Neural cell (in vitro differentiated cells): ENCODE results near the gene AICDA. TPM values are rescaled to one million over a fixed set of nuclear protein-coding genes. Genes with fewer than 3 reads are reported as not detected.
"Not testable (repeated sequence)": the region's sequence is repeated elsewhere in the genome, so short reads cannot be mapped to it uniquely, and the experiment has no call there.

Source experiments
- H2AFZ ChIP-seq: fragments of 200-600, 300-800 bp; sonication (generic), shearing (Covaris generic); 2 replicates; pipeline ENCODE4 v1.6.0; 2014; ENCODE audit warnings: low read depth, mild to moderate bottlenecking, antibody characterized with exemption, low read length, moderate library complexity
- H3F3A ChIP-seq: fragments of 200-600 bp; shearing (Covaris generic); 2 replicates; pipeline ENCODE4 v1.6.1; 2016; ENCODE audit warnings: mild to moderate bottlenecking, moderate library complexity, mixed read lengths, antibody characterized with exemption, low read length; ENCODE audit not compliant: insufficient read depth, poor library complexity, severe bottlenecking
- H3K27ac ChIP-seq: fragments of 200-600, 300-800 bp; sonication (generic), shearing (Covaris generic); 2 replicates; pipeline ENCODE4 v1.5.1; 2014; ENCODE audit warnings: mild to moderate bottlenecking, low read length, moderate library complexity
- H3K27me3 ChIP-seq: fragments of 300-800, 200-600 bp; sonication (generic), shearing (Covaris generic); 2 replicates; pipeline ENCODE4 v1.6.0; 2014; ENCODE audit warnings: mild to moderate bottlenecking, low read depth, low read length, moderate library complexity; ENCODE audit not compliant: insufficient read depth
- H3K36me3 ChIP-seq: fragments of 300-800, 200-600 bp; sonication (generic), shearing (Covaris generic); 2 replicates; pipeline ENCODE4 v1.5.1; 2014; ENCODE audit warnings: mild to moderate bottlenecking, antibody characterized with exemption, low read length, moderate library complexity; ENCODE audit not compliant: insufficient read depth
- H3K4me2 ChIP-seq: fragments of 300-800, 200-600 bp; sonication (generic), shearing (Covaris generic); 2 replicates; pipeline ENCODE4 v1.6.0; 2014; ENCODE audit warnings: mild to moderate bottlenecking, low read length
- H3K4me3 ChIP-seq: fragments of 300-800, 200-600 bp; sonication (generic), shearing (Covaris generic); 2 replicates; pipeline ENCODE4 v1.5.1; 2014; ENCODE audit warnings: mild to moderate bottlenecking, low read length, moderate library complexity
- H3K79me2 ChIP-seq: fragments of 200-600 bp; shearing (Covaris generic); replicated peaks from 2 replicates; pipeline ENCODE4 v1.6.0; 2014; ENCODE audit warnings: mild to moderate bottlenecking, low read length, moderate library complexity; ENCODE audit not compliant: insufficient read depth
- H3K9ac ChIP-seq: fragments of 300-800, 200-600 bp; sonication (generic), shearing (Covaris generic); 2 replicates; pipeline ENCODE4 v1.6.1; 2016; ENCODE audit warnings: mild to moderate bottlenecking, low read length, mixed read lengths
- H3K9me2 ChIP-seq: fragments of 200-600 bp; shearing (Covaris generic); 2 replicates; pipeline ENCODE4 v1.6.1; 2016; ENCODE audit warnings: mild to moderate bottlenecking, low read length, mixed read lengths; ENCODE audit not compliant: insufficient read depth
- H3K9me3 ChIP-seq: fragments of 200-600, 300-800 bp; sonication (generic), shearing (Covaris generic); 2 replicates; pipeline ENCODE4 v1.6.1; 2016; ENCODE audit warnings: mild to moderate bottlenecking, mixed run types, low read length, moderate library complexity, mixed read lengths
- H4K20me1 ChIP-seq: fragments of 200-600 bp; shearing (Covaris generic); 2 replicates; pipeline ENCODE4 v1.6.1; 2016; ENCODE audit warnings: mild to moderate bottlenecking, mixed run types; ENCODE audit not compliant: insufficient read depth
- CTCF ChIP-seq: fragments of 450-650 bp; IDR thresholded peaks from 2 replicates; pipeline ENCODE4 v1.5.1; 2014; ENCODE audit warnings: antibody characterized with exemption, mild to moderate bottlenecking, moderate library complexity; ENCODE audit not compliant: poor library complexity, severe bottlenecking
- EP300 ChIP-seq: fragments of 450-650 bp; conservative IDR thresholded peaks from 2 replicates; pipeline ENCODE4 v1.6.1; 2014; ENCODE audit warnings: antibody characterized with exemption, mild to moderate bottlenecking, moderate library complexity; ENCODE audit not compliant: poor library complexity, severe bottlenecking
- EZH2 ChIP-seq: fragments of 200-600, 300-800 bp; shearing (Covaris generic), sonication (generic); IDR thresholded peaks from 2 replicates; pipeline ENCODE4 v1.6.1; 2014; ENCODE audit warnings: antibody characterized with exemption, low read length, borderline replicate concordance, mild to moderate bottlenecking; ENCODE audit not compliant: insufficient read depth, poor library complexity, severe bottlenecking
- MXI1 ChIP-seq: fragments of 450-650 bp; conservative IDR thresholded peaks from 2 replicates; pipeline ENCODE4 v1.6.1; 2014; ENCODE audit warnings: antibody characterized with exemption, mild to moderate bottlenecking; ENCODE audit not compliant: poor library complexity, severe bottlenecking
- POLR2AphosphoS5 ChIP-seq: IDR thresholded peaks from 2 replicates; pipeline ENCODE4 v1.6.1; 2012
- RAD21 ChIP-seq: fragments of 450-650 bp; conservative IDR thresholded peaks from 2 replicates; pipeline ENCODE4 v1.6.1; 2014; ENCODE audit warnings: antibody characterized with exemption, mild to moderate bottlenecking, moderate library complexity
- REST ChIP-seq: IDR thresholded peaks from 2 replicates; pipeline ENCODE4 v1.6.1; 2012; ENCODE audit warnings: borderline replicate concordance
- SMC3 ChIP-seq: fragments of 450-650 bp; conservative IDR thresholded peaks from 2 replicates; pipeline ENCODE4 v1.6.1; 2014; ENCODE audit warnings: antibody characterized with exemption, mild to moderate bottlenecking, moderate library complexity; ENCODE audit not compliant: poor library complexity
- TAF1 ChIP-seq: IDR thresholded peaks from 2 replicates; pipeline ENCODE4 v1.6.1; 2012; ENCODE audit warnings: low read depth
- polyA plus RNA-seq: library from polyadenylated mRNA; depleted of rRNA; stranded (reverse); fragments of >200 nt; gene quantifications from 2 replicates; pipeline ENCODE4 v1.2.3, GENCODE V29; 2014

The AICDA gene
- polyA plus RNA-seq, 1 donor from 2014 or later: not detected

DNA sequence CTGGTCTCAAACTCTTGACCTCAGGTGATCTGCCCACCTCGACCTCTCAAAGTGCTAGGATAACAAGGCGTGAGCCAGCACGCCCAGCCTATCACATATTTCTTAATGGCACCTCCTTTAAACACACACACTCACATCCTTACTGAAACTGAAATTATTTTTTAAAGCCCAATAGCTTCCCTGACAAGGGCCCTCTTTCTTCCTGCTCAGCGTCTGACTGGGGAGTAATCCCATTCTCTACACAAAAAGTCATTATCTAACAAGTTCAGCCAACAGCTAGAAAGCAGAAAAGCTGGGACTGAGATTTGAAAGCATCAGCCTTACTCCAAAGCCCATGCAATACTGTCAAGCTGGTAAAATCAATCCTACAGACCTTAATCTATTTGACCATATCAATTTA is 10.0 kb upstream of the AICDA start:
- Histone ChIP-seq H3K9me3 (no peaks in the 10 kb centered on the region), H3K36me3 (no peaks in the 10 kb centered on the region), H3K27ac (no peak overlapping the region), H3K4me2 (no peak overlapping the region), H3K79me2 (no peaks in the 10 kb centered on the region), H4K20me1 (no peaks in the 10 kb centered on the region), H3F3A (no peaks in the 10 kb centered on the region), H2AFZ (no peak overlapping the region), H3K9ac (no peak overlapping the region), H3K4me3 (no peak overlapping the region), H3K27me3 (no peaks in the 10 kb centered on the region), H3K9me2 (no peaks in the 10 kb centered on the region)
- TF ChIP-seq EP300: no peak
- no peak for TF ChIP-seq RAD21
- TF ChIP-seq POLR2AphosphoS5: no peak
- no peak for TF ChIP-seq TAF1
- no peak for TF ChIP-seq CTCF
- TF ChIP-seq EZH2: no peak
- no peak for TF ChIP-seq REST
- no peak for TF ChIP-seq SMC3
- TF ChIP-seq MXI1: no peak

DNA sequence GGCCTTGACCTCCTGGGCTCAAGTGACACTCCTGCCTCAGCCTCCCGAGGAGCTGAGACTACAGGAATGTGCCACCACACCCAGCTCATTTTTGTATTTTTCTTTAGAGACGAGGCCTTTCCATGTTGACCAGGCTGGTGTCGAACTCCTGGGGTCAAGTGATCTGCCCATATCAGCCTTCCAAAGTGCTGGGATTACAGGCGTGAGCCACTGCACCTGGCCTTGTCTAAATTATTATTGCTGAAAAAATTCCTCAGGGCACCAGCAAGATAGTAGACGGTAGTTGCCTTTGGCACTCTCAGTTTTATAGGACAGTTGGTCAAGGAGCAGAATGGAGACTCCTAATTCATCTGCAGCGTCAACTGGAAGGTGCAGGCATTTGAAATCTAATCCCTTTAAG is 2.5 kb upstream of the AICDA start:
- Histone ChIP-seq H3F3A (no peaks in the 10 kb centered on the region), H3K27me3 (no peaks in the 10 kb centered on the region), H3K4me2 (no peak overlapping the region), H3K9ac (no peak overlapping the region), H3K4me3 (no peak overlapping the region), H3K9me3 (no peaks in the 10 kb centered on the region), H4K20me1 (no peaks in the 10 kb centered on the region), H3K9me2 (no peaks in the 10 kb centered on the region), H2AFZ (no peak overlapping the region), H3K27ac (no peak overlapping the region), H3K79me2 (no peaks in the 10 kb centered on the region), H3K36me3 (no peaks in the 10 kb centered on the region)
- no peak for TF ChIP-seq SMC3
- TF ChIP-seq REST: no peak
- no peak for TF ChIP-seq EZH2
- TF ChIP-seq RAD21: no peak
- TF ChIP-seq TAF1: no peak
- no peak for TF ChIP-seq EP300
- TF ChIP-seq CTCF: no peak
- no peak for TF ChIP-seq POLR2AphosphoS5
- TF ChIP-seq MXI1: no peak

- not testable (repeated sequence) for H3K4me2 ChIP-seq, H3K36me3 ChIP-seq, H3K79me2 ChIP-seq, H4K20me1 ChIP-seq, H2AFZ ChIP-seq, H3K27me3 ChIP-seq, H3K4me3 ChIP-seq, H3K27ac ChIP-seq, H3F3A ChIP-seq, H3K9me3 ChIP-seq, H3K9me2 ChIP-seq, H3K9ac ChIP-seq
Measured at GRCh38 chr12:8613881-8614280, 1.2 kb upstream of the AICDA start.
